Measurements from ENCODE around the gene SYT9.

DNA sequence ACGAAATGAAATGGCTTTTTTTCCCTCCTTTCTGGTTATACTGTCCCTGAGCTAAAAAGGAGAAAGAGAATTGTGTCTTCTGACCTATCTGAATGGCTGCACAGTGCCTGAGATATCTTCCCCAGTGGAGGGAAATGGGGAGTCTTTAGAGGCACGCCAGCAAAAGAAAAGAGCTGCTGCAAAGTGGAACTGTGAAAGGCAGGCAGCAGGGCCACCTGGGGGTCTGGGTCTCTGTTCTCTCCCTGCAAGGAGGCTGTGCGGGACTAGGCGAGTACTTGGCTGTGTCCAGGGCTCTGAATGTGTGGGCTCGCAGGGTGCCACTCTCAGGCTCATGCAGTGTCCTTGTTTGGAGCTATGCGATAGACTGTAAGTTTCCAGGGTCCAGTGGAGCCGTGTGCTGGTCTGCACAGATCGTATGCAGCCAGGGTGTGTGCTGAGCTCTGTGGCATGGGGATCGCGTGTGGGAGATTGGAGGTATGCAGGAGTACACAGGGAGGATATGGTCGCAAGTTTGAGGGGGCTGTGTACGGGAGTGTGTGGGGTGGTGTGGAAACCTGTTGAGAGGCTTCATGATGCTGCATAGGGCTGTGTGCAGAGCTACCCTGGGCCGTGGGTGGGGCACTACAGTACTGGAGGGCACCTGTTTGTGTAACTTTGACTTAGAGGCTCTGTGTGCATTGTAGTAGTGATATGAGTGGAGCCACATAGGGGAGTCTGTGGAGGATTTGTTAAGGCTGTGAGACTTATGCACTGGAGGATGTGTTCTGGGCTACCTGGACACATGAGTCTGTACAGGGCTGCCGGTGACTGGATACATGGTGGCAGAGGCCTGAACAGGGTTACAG lies 163.5 kb downstream of the SYT9 start:
- TF ChIP-seq POLR2A (IDR thresholded peaks at IDR 0.05; ENCODE audit: low read depth, low read length) (no peak), TAF1 (IDR thresholded peaks at IDR 0.05; ENCODE audit: low read depth, low read length) (no peak), POLR2AphosphoS5 (IDR thresholded peaks at IDR 0.05; ENCODE audit: low read depth, low read length) (no peak), SPI1 (IDR thresholded peaks at IDR 0.05; ENCODE audit: low read depth, low read length) (no peak)
